H9 (cell line): ENCODE measurements around the gene ABCG2. TPM values are rescaled to one million over a fixed set of nuclear protein-coding genes. Genes with fewer than 3 reads are reported as not detected.
"Not testable (repeated sequence)": the region's sequence is repeated elsewhere in the genome, so short reads cannot be mapped to it uniquely, and the experiment has no call there.

ENCODE experiments used
- DNase-seq: peaks from one replicate; pipeline ENCODE4 v3.0.0-alpha.2; 2017
- H2AFZ ChIP-seq: one replicate; pipeline ENCODE4 v1.6.1; 2013; ENCODE audit warnings: mild to moderate bottlenecking, low read length, control low read depth, moderate library complexity
- H2AK5ac ChIP-seq: 2 replicates; pipeline ENCODE4 v1.6.1; 2013; ENCODE audit warnings: low read length, control low read depth, mixed read lengths; ENCODE audit not compliant: insufficient read length
- H2BK120ac ChIP-seq: one replicate; pipeline ENCODE4 v1.6.1; 2013; ENCODE audit warnings: low read depth, mild to moderate bottlenecking, low read length, control low read depth, inconsistent platforms; ENCODE audit not compliant: poor library complexity, severe bottlenecking
- H2BK12ac ChIP-seq: 2 replicates; pipeline ENCODE4 v1.6.1; 2013; ENCODE audit warnings: low read length, control low read depth, mixed read lengths, low read depth; ENCODE audit not compliant: insufficient read length
- H2BK15ac ChIP-seq: 2 replicates; pipeline ENCODE4 v1.6.1; 2013; ENCODE audit warnings: low read depth, low read length, control low read depth
- H2BK20ac ChIP-seq: one replicate; pipeline ENCODE4 v1.6.1; 2013; ENCODE audit warnings: low read depth, mild to moderate bottlenecking, low read length, control low read depth, inconsistent platforms; ENCODE audit not compliant: poor library complexity, severe bottlenecking
- H2BK5ac ChIP-seq: 2 replicates; pipeline ENCODE4 v1.6.1; 2013; ENCODE audit warnings: low read length, control low read depth, mixed read lengths; ENCODE audit not compliant: insufficient read length
- H3K14ac ChIP-seq: 2 replicates; pipeline ENCODE4 v1.6.1; 2013; ENCODE audit warnings: low read length, control low read depth; ENCODE audit not compliant: insufficient read depth
- H3K18ac ChIP-seq: 2 replicates; pipeline ENCODE4 v1.6.1; 2013; ENCODE audit warnings: low read depth, mild to moderate bottlenecking, mixed read lengths, low read length, control low read depth; ENCODE audit not compliant: insufficient read length
- H3K23ac ChIP-seq: 2 replicates; pipeline ENCODE4 v1.6.1; 2013; ENCODE audit warnings: low read length, control low read depth, mixed read lengths, low read depth; ENCODE audit not compliant: insufficient read length
- H3K23me2 ChIP-seq: 2 replicates; pipeline ENCODE4 v1.6.1; 2013; ENCODE audit warnings: low read depth, mild to moderate bottlenecking, mixed read lengths, low read length, control low read depth; ENCODE audit not compliant: insufficient read length, poor library complexity, severe bottlenecking
- H3K27ac ChIP-seq: 2 replicates; pipeline ENCODE4 v1.5.1; 2013; ENCODE audit warnings: low read length, control low read depth, mixed read lengths, low read depth; ENCODE audit not compliant: insufficient read length
- H3K27me3 ChIP-seq: 2 replicates; pipeline ENCODE4 v1.6.1; 2013; ENCODE audit warnings: low read length, control low read depth, inconsistent platforms; ENCODE audit not compliant: insufficient read depth
- H3K4ac ChIP-seq: 2 replicates; pipeline ENCODE4 v1.6.1; 2013; ENCODE audit warnings: low read depth, mild to moderate bottlenecking, control low read depth, inconsistent platforms, low read length, moderate library complexity
- H3K4me1 ChIP-seq: 2 replicates; pipeline ENCODE4 v1.6.1; 2013; ENCODE audit warnings: low read length, control low read depth, inconsistent platforms; ENCODE audit not compliant: insufficient read depth
- H3K4me2 ChIP-seq: 2 replicates; pipeline ENCODE4 v1.6.1; 2013; ENCODE audit warnings: low read length, control low read depth, mixed read lengths; ENCODE audit not compliant: insufficient read length, insufficient read depth
- H3K56ac ChIP-seq: 2 replicates; pipeline ENCODE4 v1.6.1; 2013; ENCODE audit warnings: low read depth, mild to moderate bottlenecking, mixed read lengths, low read length, control low read depth; ENCODE audit not compliant: insufficient read length
- H3K79me1 ChIP-seq: 2 replicates; pipeline ENCODE4 v1.6.1; 2013; ENCODE audit warnings: low read depth, mild to moderate bottlenecking, moderate library complexity, low read length, control low read depth, inconsistent platforms; ENCODE audit not compliant: insufficient read depth, poor library complexity, severe bottlenecking
- H3K79me2 ChIP-seq: 2 replicates; pipeline ENCODE4 v1.6.1; 2013; ENCODE audit warnings: low read length, control low read depth, inconsistent platforms; ENCODE audit not compliant: insufficient read depth
- H3K9ac ChIP-seq: 2 replicates; pipeline ENCODE4 v1.6.1; 2013; ENCODE audit warnings: low read length, control low read depth, mixed read lengths; ENCODE audit not compliant: insufficient read length; ENCODE audit errors: extremely low read depth
- H3K9me3 ChIP-seq: one replicate; pipeline ENCODE4 v1.6.1; 2013; ENCODE audit warnings: low read depth, low read length, inconsistent platforms; ENCODE audit not compliant: control insufficient read depth
- H3T11ph ChIP-seq: one replicate; pipeline ENCODE4 v1.6.1; 2013; ENCODE audit warnings: mild to moderate bottlenecking, low read length, control low read depth, inconsistent platforms
- H4K20me1 ChIP-seq: one replicate; pipeline ENCODE4 v1.6.1; 2013; ENCODE audit not compliant: control insufficient read depth, insufficient read length, insufficient read depth
- H4K5ac ChIP-seq: 2 replicates; pipeline ENCODE4 v1.6.1; 2013; ENCODE audit warnings: low read depth, mild to moderate bottlenecking, mixed read lengths, low read length, control low read depth; ENCODE audit not compliant: insufficient read length
- H4K8ac ChIP-seq: replicated peaks from 2 replicates; pipeline ENCODE4 v1.6.1; 2013; ENCODE audit warnings: low read length, control low read depth, mixed read lengths, low read depth; ENCODE audit not compliant: insufficient read length
- H4K91ac ChIP-seq: 2 replicates; pipeline ENCODE4 v1.6.1; 2013; ENCODE audit warnings: low read depth, mild to moderate bottlenecking, moderate library complexity, mixed read lengths, low read length, control low read depth; ENCODE audit not compliant: insufficient read length
- H3K27ac Mint-ChIP-seq, 3 experiments: 2 replicates in 2 of 3; 3 replicates in 1 of 3; pipeline ENCODE4 v1.8.0; 2020 to 2021; ENCODE audit warnings: mixed read lengths in 3 of 3, mild to moderate bottlenecking in 1 of 3, moderate library complexity in 1 of 3
- H3K27me3 Mint-ChIP-seq: 2 replicates; pipeline ENCODE4 v1.8.0; 2021; ENCODE audit warnings: low read depth, mild to moderate bottlenecking, moderate library complexity, mixed read lengths
- H3K36me3 Mint-ChIP-seq, 3 experiments: 2 replicates in 2 of 3; 3 replicates in 1 of 3; pipeline ENCODE4 v1.8.0; 2020 to 2021; ENCODE audit warnings: low read depth in 3 of 3, mixed read lengths in 3 of 3; ENCODE audit not compliant: insufficient read depth in 1 of 3
- H3K4me1 Mint-ChIP-seq, 2 experiments: 2 replicates each; pipeline ENCODE4 v1.8.0; 2020; ENCODE audit warnings: mixed read lengths in 2 of 2
- H3K4me3 Mint-ChIP-seq, 2 experiments: 2 replicates in 1 of 2; 3 replicates in 1 of 2; pipeline ENCODE4 v1.8.0; 2020 to 2021; ENCODE audit warnings: mild to moderate bottlenecking in 2 of 2, mixed read lengths in 2 of 2, moderate library complexity in 1 of 2
- H3K9me3 Mint-ChIP-seq, 2 experiments: 2 replicates in 1 of 2; 3 replicates in 1 of 2; pipeline ENCODE4 v1.8.0; 2020; ENCODE audit warnings: mild to moderate bottlenecking in 2 of 2, mixed read lengths in 2 of 2, moderate library complexity in 1 of 2
- WGBS: extraction: QIAGEN DNeasy Blood & Tissue Kit; methylation state at CpG from one replicate; pipeline ENCODE4 v1.1.7; 2013; ENCODE audit warnings: missing lambda C conversion rate, low lambda C conversion rate, mixed read lengths; ENCODE audit not compliant: insufficient read length; ENCODE audit errors: extremely low coverage; 5-methylcytosine and 5-hydroxymethylcytosine counted together
- total RNA-seq: library from RNA; stranded (reverse); gene quantifications from 2 replicates; pipeline ENCODE4 v1.2.1, GENCODE V29; 2021
- TF ChIP-seq, protein P1 (sequence below): fragments of 200-600 bp; sonication (generic); conservative IDR thresholded peaks from 3 replicates; pipeline ENCODE4 v1.8.0; 2021; ENCODE audit warnings: antibody characterized with exemption, mild to moderate bottlenecking

Gene ABCG2
- total RNA-seq, 1 experiment from 2014 or later, result 1.5 TPM

DNA sequence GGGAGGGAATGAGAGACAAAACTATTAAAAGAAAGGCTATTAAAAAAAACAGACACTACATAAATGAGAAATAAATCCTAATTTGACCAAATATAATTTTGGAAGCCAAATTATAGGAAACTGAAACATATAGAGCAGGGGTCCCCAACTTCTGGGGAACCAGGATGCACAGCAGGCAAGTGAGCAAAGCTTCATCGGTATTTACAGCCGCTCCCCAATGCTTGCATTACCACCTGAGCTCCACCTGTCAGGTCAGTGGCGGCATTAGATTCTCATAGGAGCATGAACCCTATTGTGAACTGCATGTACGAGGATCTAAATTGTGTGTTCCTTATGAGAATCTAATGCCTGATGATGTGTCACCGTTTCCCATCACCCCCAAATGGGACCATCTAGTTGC lies 28.4 kb downstream of the ABCG2 start:
- Mint-ChIP-seq H3K27ac (no peak overlapping the region), H3K4me1 (no peaks in the 10 kb centered on the region), H3K27me3 (no peaks in the 10 kb centered on the region; the same call in 1 of the 2 replicates), H3K9me3 (peaks cover 7 to 16% of the 10 kb centered on the region in 2 experiments; a peak in 3 of 5 replicates), H3K36me3 (peaks cover 0 to 9% (median 6%) of the 10 kb centered on the region in 3 experiments; a peak in 3 of 7 replicates), H3K4me3 (no peak overlapping the region)
- Histone ChIP-seq H3K4me1 (no peaks in the 10 kb centered on the region), H3K23me2 (no peaks in the 10 kb centered on the region), H2BK20ac (no peak overlapping the region), H3K79me2 (no peaks in the 10 kb centered on the region), H4K5ac (no peak overlapping the region), H2BK12ac (no peak overlapping the region), H4K20me1 (no peaks in the 10 kb centered on the region), H3K27me3 (no peaks in the 10 kb centered on the region), H3K9ac (no peak overlapping the region), H3T11ph (no peak overlapping the region), H3K27ac (no peak overlapping the region), H2AK5ac (no peak overlapping the region), H3K79me1 (no peaks in the 10 kb centered on the region), H3K23ac (no peak overlapping the region), H3K56ac (no peak overlapping the region), H4K8ac (no peak overlapping the region), H3K4me2 (no peak overlapping the region), H2AFZ (no peak overlapping the region), H3K14ac (no peak overlapping the region), H3K4ac (no peak overlapping the region), H3K9me3 (no peaks in the 10 kb centered on the region), H2BK120ac (no peak overlapping the region), H4K91ac (no peak overlapping the region), H2BK15ac (no peak overlapping the region), H2BK5ac (no peak overlapping the region), H3K18ac (no peak overlapping the region)
- no CpG with 5 or more reads among the region's 5 CpGs for WGBS
- TF ChIP-seq, protein P1, sequence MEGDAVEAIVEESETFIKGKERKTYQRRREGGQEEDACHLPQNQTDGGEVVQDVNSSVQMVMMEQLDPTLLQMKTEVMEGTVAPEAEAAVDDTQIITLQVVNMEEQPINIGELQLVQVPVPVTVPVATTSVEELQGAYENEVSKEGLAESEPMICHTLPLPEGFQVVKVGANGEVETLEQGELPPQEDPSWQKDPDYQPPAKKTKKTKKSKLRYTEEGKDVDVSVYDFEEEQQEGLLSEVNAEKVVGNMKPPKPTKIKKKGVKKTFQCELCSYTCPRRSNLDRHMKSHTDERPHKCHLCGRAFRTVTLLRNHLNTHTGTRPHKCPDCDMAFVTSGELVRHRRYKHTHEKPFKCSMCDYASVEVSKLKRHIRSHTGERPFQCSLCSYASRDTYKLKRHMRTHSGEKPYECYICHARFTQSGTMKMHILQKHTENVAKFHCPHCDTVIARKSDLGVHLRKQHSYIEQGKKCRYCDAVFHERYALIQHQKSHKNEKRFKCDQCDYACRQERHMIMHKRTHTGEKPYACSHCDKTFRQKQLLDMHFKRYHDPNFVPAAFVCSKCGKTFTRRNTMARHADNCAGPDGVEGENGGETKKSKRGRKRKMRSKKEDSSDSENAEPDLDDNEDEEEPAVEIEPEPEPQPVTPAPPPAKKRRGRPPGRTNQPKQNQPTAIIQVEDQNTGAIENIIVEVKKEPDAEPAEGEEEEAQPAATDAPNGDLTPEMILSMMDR, result no peak
- no peak for DNase-seq

DNA sequence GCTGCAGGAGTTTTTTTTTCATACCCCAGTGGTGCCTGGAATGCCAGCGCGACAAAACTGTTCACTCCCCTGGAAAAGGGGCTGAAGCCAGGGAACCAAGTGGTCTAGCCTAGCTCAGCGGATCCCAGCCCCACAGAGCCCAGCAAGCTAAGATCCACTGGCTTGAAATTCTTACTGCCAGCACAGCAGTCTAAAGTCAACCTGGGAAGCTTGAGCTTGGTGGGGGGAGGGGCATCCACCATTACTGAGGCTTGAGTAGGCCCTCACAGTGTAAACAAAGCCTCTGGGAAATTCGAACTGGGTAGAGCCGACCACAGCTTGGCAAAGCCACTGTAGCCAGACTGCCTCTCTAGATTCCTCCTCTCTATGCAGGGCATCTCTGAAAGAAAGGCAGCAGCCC lies 36.2 kb downstream of the ABCG2 start:
- H2BK5ac ChIP-seq, H2AFZ ChIP-seq, H3K27ac ChIP-seq, H3K23me2 ChIP-seq, H3K4me3 Mint-ChIP-seq, H4K91ac ChIP-seq, H4K5ac ChIP-seq, H3K27me3 ChIP-seq, H4K20me1 ChIP-seq, H3K27ac Mint-ChIP-seq, H2AK5ac ChIP-seq, H3T11ph ChIP-seq, H3K23ac ChIP-seq, H2BK120ac ChIP-seq, H3K56ac ChIP-seq, H2BK12ac ChIP-seq, H2BK15ac ChIP-seq, H2BK20ac ChIP-seq, H3K4ac ChIP-seq, H3K9ac ChIP-seq, H3K18ac ChIP-seq, H3K27me3 Mint-ChIP-seq, H3K14ac ChIP-seq, H3K4me2 ChIP-seq, H3K4me1 ChIP-seq, H4K8ac ChIP-seq, H3K79me1 ChIP-seq, H3K79me2 ChIP-seq: not testable (repeated sequence)
- H3K9me3 ChIP-seq, result peaks cover 28% of the 10 kb centered on the region
- WGBS, result no CpG with 5 or more reads among the region's 5 CpGs
- peaks cover 9 to 10% of the 10 kb centered on the region in 2 experiments for H3K4me1 Mint-ChIP-seq
- H3K9me3 Mint-ChIP-seq, result peaks cover 39 to 48% of the 10 kb centered on the region in 2 experiments
- DNase-seq, result peak; percentile 37
- peaks cover 23 to 38% (median 38%) of the 10 kb centered on the region in 3 experiments for H3K36me3 Mint-ChIP-seq
